Measurements from ENCODE around the gene DTX1. TPM values are rescaled to one million over a fixed set of nuclear protein-coding genes. Genes with fewer than 3 reads are reported as not detected.

DTX1 gene
- total and polyA plus RNA-seq, 2 of the 8 experiments (the other 6 are each of a cell fraction or from before 2014, with no cell fraction given), result 4.7 to 6.9 TPM

GRCh38 chr12:113128802-113129663 is 72.5 kb downstream of the DTX1 start:
- Histone ChIP-seq H3K9me3 (ENCODE audit: insufficient read depth in 2 of 2, low read depth in 1 of 2, low read length in 1 of 2) (no peaks in the 10 kb centered on the region), H3K56ac (replicated peaks; ENCODE audit: insufficient read length, low read depth, low read length) (no peak overlapping the region), H2AFZ (ENCODE audit: low read length) (no peak overlapping the region), H2BK120ac (replicated peaks; ENCODE audit: low read depth, low read length) (no peak overlapping the region), H3K79me2 (ENCODE audit: control insufficient read depth in 1 of 2, insufficient read depth in 2 of 2, low read length in 2 of 2) (no peaks in the 10 kb centered on the region), H3K23me2 (ENCODE audit: low read depth, low read length) (peaks cover 2% of the 10 kb centered on the region; the same call in 1 of the 2 replicates), H3K27me3 (replicated peaks in 1 of 4; ENCODE audit: control insufficient read depth in 3 of 4, extremely low read depth in 1 of 4, insufficient read depth in 3 of 4, low read length in 3 of 4) (peaks cover 0 to 2% (median 0%) of the 10 kb centered on the region in 4 experiments; a peak in 1 of 7 replicates), H3K36me3 (ENCODE audit: control insufficient read depth in 2 of 4, insufficient read depth in 4 of 4, low read length in 3 of 4) (no peaks in the 10 kb centered on the region), H3K79me1 (ENCODE audit: low read depth, low read length) (no peaks in the 10 kb centered on the region), H3K9ac (replicated peaks in 1 of 4; ENCODE audit: extremely low read depth in 1 of 4, low read depth in 3 of 4, low read length in 3 of 4) (no peak overlapping the region), H2BK5ac (ENCODE audit: low read depth, low read length) (no peak overlapping the region), H4K91ac (replicated peaks; ENCODE audit: insufficient read length, low read length) (no peak overlapping the region), H4K5ac (ENCODE audit: insufficient read length, low read depth, low read length) (no peak overlapping the region), H3K4ac (replicated peaks; ENCODE audit: insufficient read length, low read depth, low read length) (no peak overlapping the region), H3K4me2 (ENCODE audit: insufficient read depth in 1 of 2, low read depth in 2 of 2, low read length in 2 of 2) (no peak overlapping the region), H3K23ac (ENCODE audit: insufficient read length) (no peak overlapping the region), H2BK12ac (ENCODE audit: low read depth, low read length) (no peak overlapping the region), H3K4me3 (ENCODE audit: extremely low read depth in 1 of 4, insufficient read depth in 2 of 4, low read depth in 3 of 4, low read length in 4 of 4) (no peak overlapping the region), H2BK20ac (ENCODE audit: low read length) (no peak overlapping the region), H3K4me1 (replicated peaks in 1 of 4; ENCODE audit: control insufficient read depth in 3 of 4, insufficient read depth in 4 of 4, low read length in 3 of 4) (peaks cover 0 to 2% (median 1%) of the 10 kb centered on the region in 4 experiments; a peak in 1 of 7 replicates), H2BK15ac (ENCODE audit: low read length) (0 out of 2 replicates have a peak overlapping the region, but pooled peaks have one; percentile 46), H3K14ac (ENCODE audit: insufficient read length) (no peak overlapping the region), H4K20me1 (replicated peaks in 1 of 2; ENCODE audit: control insufficient read depth in 1 of 2, insufficient read depth in 2 of 2, low read length in 2 of 2) (peaks cover 0 to 7% of the 10 kb centered on the region in 2 experiments), H3K18ac (ENCODE audit: extremely low read depth, low read length) (no peak overlapping the region), H4K8ac (ENCODE audit: extremely low read depth, insufficient read depth, low read length) (no peak overlapping the region), H2AK5ac (ENCODE audit: low read depth, low read length) (no peak overlapping the region), H3K27ac (ENCODE audit: low read depth, low read length) (no peak overlapping the region)
- TF ChIP-seq CREB1 (IDR thresholded peaks at IDR 0.05) (no peak), KDM5A (IDR thresholded peaks at IDR 0.05; ENCODE audit: low read length) (no peak), JUN (IDR thresholded peaks at IDR 0.05; ENCODE audit: low read depth, low read length) (no peak), ATF2 (IDR thresholded peaks at IDR 0.05; ENCODE audit: low read length) (no peak), SP2 (IDR thresholded peaks at IDR 0.05; ENCODE audit: low read length) (no peak), RAD21 (IDR thresholded peaks at IDR 0.05 in 1 of 2, conservative IDR thresholded peaks at IDR 0.05 in 1 of 2; ENCODE audit: low read depth in 2 of 2, low read length in 2 of 2) (peak; percentile 16 to 36; a peak in 3 of 4 replicates), KDM4A (IDR thresholded peaks at IDR 0.05; ENCODE audit: low read depth, low read length, severe bottlenecking) (no peak)
- DNase-seq (ENCODE audit: low read depth in 1 of 2, low spot score in 2 of 2), result no peak
- CTCF ChIA-PET (ENCODE audit: partially characterized antibody), result interaction anchor here (0.6 to 7.5 kb wide), 7 partner anchors 8 to 496 kb away, joined by 3 to 67 read pairs (median 11); partner anchors contain the start of gene CFAP73
- no peak for FAIRE-seq
- POLR2A ChIA-PET (ENCODE audit: partially characterized antibody), result interaction anchor here (1.0 to 2.9 kb wide), 3 partner anchors 9 to 17 kb away, joined by 3 to 13 read pairs (median 3); no protein-coding TSS in a partner anchor
- WGBS, 2 experiments (ENCODE audit: extremely low coverage in 1 of 2, insufficient coverage in 1 of 2, insufficient read length in 1 of 2, insufficient replicate concordance in 2 of 2, low coverage in 1 of 2, low lambda C conversion rate in 2 of 2, missing lambda C conversion rate in 1 of 2), result 76% methylated on average over 9 of the region's 9 CpGs; no CpG with 5 or more reads in 1 of the 2 experiments
